ENCODE measurements around the gene TAS1R2.
"Not testable (repeated sequence)": the region's sequence is repeated elsewhere in the genome, so short reads cannot be mapped to it uniquely, and the experiment has no call there.

Gene TAS1R2

GRCh38 chr1:18868354-18868753, 8.9 kb upstream of the TAS1R2 start:
- DNase-seq: no peak

DNA sequence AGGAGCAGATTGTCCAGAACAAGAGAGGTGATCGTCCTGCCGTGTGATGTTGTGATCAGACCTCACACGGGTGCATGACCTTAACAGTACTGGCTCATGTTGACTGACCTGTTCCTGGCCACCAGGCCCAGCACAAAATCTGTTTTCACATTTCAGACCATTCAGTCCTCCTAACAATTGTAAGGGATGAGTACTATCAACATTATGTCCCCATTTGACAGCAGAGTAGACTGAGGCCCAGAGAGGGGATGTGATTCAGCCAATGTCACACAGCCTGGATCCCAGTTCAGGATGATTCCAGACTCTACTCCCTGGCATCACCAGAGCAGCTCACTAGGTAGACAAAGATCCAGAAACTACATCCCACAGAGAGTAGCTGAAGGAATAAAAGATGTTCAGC, 7.4 kb upstream of the TAS1R2 start:
- no peak for DNase-seq

DNA sequence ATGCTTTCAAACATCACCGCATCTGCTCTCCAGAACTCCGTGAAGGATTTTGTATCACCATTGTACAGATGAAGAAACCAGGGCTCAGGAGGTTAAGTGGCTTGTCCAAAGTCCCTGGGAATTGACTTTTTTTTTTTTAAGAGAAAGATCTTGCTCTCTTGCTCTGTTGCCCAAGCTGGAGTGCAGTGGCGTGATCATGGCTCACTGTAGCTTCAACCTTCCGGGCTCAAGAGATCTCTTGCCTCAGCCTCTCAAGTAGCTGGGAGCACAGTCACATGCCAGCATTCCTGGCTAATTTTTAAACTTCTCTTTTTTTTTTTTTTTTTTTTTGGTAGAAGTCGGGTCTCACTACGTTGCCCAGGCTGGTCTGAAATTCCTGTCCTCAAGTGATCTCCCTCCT, 6.9 kb upstream of the TAS1R2 start:
- no peak for DNase-seq

GRCh38 chr1:18865176-18865575, 5.7 kb upstream of the TAS1R2 start:
- DNase-seq: no peak

- no peak for DNase-seq
These were observed 2.1 kb upstream of the TAS1R2 start for GRCh38 chr1:18861590-18861989.

DNA sequence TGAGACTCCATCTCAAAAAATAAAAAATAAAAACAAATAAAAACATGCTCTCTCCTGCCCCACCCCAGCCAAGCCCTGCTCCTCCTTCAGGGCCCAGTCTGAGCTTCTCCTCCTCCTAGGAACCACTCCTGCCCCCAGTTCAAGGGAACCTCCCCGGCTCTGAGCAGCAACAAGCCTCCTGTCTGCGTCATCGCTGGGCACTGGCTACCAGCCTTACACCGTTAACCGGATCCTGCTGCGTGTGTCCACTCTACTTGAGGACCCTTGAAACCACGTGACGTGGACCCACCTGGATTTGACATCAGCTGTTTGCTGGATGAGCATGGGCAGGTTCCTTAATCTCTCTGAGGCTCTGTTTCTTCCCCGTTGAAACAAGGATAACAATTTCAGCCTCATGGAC, 1.6 kb upstream of the TAS1R2 start:
- DNase-seq: no peak

DNA sequence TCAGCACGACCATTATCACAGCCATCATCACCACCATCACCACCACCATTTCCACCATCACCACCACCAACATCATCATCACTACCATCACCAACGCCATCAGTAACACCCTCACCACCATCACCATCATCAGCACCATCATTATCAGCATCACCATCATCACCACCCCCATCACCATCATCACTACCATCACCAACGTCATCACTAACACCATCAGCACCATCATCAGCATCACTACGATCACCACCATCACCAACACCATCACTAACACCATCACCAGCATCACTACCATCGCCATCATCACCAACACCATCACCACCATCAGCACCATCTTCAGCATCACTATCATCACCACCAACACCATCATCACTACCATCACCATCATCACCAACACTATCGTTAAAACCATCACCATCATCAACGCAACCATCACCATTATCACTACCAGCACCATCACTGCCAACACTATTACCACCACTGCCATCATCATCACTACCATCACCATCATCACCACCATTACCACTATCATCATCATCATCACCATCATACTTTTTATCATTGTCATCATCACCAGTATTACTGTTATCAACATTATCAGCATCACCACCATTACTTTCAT, 1.3 kb downstream of the TAS1R2 start:
- DNase-seq: no peak

DNA sequence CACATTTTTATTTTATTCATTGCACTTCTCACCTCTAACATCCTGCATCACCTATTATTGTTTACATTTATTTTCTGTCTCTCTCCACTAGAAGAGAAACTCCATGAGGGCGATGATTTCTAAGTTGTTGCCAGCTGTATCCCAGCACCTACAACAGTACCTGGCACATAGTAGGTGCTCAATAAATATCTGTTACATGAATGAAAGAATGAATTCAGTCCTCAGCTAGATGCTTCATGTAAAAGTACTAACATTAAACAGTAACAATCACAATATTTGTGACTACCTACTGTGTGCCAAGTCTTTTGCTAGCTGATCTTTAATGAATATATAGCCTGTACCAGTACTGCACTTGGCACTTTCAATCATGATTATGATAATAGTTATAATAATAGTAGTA, 3.0 kb downstream of the TAS1R2 start:
- no peak for DNase-seq

DNA sequence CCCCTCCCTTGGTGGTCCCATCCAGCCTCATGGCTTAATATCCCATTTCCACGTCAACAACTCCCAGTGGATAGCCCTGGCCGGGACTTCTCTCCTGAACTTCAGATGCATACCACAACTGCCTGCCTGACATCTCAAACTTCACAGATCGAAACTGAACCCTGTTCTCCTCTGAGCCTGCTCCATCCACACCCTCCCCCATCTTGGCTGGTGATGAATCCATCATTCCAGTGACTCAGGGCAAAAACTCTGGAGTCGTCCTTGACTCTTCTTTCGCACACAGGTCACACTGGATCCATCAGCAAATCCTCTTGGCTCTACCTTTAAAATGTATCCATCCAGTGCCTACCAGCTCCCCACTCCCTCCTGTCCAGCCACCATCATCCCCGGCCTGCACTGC, 3.9 kb downstream of the TAS1R2 start:
- no peak for DNase-seq

GRCh38 chr1:18854331-18855025, 5.0 kb downstream of the TAS1R2 start:
- no peak for DNase-seq

GRCh38 chr1:18852501-18852900, 7.0 kb downstream of the TAS1R2 start:
- DNase-seq: no peak

DNA sequence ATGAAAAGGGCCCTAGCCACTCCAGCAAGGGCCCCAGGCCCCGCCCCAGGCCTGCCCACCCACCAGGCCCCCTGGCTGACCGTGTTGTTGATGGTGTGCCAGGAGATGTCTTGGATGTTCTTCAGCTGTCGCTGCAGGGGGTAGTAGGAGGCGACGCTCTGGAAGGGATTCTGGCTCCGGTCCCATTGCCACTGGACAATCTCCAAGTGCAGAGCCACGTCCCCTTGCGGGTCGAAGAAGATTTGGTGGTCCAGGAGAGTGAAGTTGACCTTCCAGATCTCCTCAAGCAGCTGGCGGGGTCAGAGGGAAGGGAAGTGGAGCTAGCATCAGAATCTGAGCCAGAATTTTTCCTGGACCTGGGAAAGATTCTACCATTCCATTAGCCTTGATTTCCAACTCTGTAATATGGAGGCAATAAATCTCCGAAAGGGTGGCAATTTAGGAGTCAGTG, 10.2 kb downstream of the TAS1R2 start:
- DNase-seq: no peak

DNA sequence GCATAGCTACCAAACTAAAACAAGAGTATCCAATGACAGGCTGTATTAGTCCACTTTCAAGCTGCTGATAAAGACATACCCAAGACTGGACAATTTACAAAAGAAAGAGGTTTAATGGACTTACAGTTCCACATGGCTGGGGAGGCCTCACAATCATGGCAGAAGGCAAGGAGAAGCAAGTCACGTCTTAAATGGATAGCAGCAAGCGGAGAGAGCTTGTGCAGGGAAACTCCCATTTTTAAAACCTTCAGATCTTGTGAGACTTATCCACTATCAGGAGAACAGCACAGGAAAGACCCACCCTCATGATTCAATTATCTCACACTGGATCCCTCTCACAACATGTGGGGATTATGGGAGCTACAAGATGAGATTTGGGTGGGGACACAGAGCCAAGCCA, 11.7 kb downstream of the TAS1R2 start:
- not testable (repeated sequence) for DNase-seq

GRCh38 chr1:18840145-18840544, 19.3 kb downstream of the TAS1R2 start:
- no peak for DNase-seq

- no peak for DNase-seq
These were observed 22.8 kb downstream of the TAS1R2 start for GRCh38 chr1:18836654-18837053.

DNA sequence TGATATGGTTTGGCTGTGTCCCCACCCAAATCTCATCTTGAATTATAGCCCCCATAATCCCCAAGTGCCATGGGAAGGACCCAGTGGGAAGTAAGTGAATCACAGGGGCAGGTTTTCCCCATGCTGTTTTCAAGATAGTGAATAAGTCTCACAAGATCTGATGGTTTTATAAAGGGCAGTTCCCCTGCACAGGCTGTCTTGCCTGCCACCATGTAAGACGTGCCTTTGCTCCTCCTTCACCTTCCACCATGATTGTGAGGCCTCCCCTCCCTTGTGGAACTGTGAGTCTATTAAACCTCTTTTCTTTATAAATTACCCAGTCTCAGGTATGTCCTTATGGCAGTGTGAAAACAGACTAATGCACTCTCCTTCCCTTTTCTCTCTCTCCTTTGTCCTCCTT, 27.1 kb downstream of the TAS1R2 start:
- not testable (repeated sequence) for DNase-seq

- DNase-seq: no peak
These were observed 27.8 kb downstream of the TAS1R2 start for GRCh38 chr1:18831656-18832055.

GRCh38 chr1:18830596-18830995, 28.9 kb downstream of the TAS1R2 start:
- DNase-seq: no peak

DNA sequence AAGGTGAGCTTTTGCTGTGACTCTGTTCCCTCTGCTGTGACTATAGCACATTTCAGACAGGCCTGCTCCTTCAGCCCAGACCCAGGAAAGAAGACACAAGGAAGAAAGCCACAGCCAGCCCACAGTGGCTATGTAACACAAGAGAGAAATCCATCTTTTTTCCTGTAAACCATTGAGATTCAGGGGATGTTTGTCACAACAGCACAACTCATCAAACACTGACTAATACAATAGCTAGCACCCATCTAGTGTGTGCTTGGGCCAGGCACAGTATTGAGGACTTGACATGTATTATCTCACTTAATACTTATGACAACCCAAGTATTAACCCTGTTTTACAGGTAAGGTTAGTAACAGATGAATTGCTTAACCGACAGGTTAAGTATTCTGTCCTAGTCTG, 29.8 kb downstream of the TAS1R2 start:
- no peak for DNase-seq

GRCh38 chr1:18828224-18828623, 31.2 kb downstream of the TAS1R2 start:
- DNase-seq: no peak

GRCh38 chr1:18823438-18823837, 36.0 kb downstream of the TAS1R2 start:
- no peak for DNase-seq

DNA sequence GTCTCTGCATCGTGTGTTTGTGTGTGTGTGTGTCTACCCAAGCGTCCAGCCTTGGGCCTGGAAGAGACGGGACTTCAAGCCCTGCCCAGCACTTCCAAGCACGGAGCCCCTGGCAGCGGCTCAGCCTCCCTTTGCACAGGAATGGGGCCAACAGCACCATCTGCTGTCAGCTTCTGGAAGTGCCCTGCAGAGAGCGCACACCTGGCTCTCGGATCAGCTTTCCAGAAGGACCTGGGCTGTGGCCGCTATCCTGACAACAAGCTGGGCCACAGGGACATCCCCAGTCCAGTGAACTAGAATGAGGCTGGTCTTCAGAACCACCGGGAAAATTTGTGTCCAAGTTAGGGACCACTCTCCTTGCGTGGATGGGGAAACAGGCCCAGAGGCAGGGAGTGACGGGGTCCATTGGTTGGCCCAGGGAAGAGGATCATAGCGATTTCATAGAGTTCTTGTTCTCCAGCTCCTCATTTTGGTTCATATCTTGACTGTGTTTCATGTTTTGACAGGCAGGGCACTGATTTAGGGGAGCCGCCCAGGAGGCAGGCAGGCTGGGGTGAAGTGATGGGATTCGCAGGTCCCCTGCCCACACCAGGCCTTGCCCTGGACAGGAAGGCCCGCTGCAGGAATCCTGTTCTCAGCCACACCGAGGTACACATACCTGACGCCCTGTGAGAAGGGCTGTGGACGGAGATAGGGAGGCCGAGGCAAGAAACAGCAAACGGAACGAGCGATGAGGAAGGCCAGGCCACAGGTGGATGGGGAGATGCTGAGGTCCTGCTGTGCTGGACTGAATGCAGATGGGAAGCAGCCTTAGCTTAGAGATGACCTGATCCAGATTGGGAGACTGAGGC, 38.4 kb downstream of the TAS1R2 start:
- DNase-seq: peak; percentile 3

GRCh38 chr1:18819986-18820790, 39.3 kb downstream of the TAS1R2 start:
- DNase-seq: no peak

All from MV-4-11 (cell line).